ENCODE measurements around the gene SULT4A1.

GRCh38 chr22:43911351-43911750, 49.0 kb upstream of the SULT4A1 start:
- TF ChIP-seq CTCF (IDR thresholded peaks at IDR 0.05), result no peak
- no peak for TF ChIP-seq POLR2A (IDR thresholded peaks at IDR 0.05)

All from esophagus squamous epithelium (tissue), 4 donors.